H1 (cell line): ENCODE results near the gene C3orf85. TPM values are rescaled to one million over a fixed set of nuclear protein-coding genes. Genes with fewer than 3 reads are reported as not detected.

Source experiments
- CHD2 ChIP-seq: IDR thresholded peaks from 2 replicates; pipeline ENCODE4 v1.6.1; 2012; ENCODE audit warnings: low read length, improper control_type of control experiment
- NANOG ChIP-seq: IDR thresholded peaks from 2 replicates; pipeline ENCODE4 v1.6.1; 2011; ENCODE audit warnings: low read length, low read depth, mild to moderate bottlenecking, inconsistent platforms; ENCODE audit not compliant: insufficient read depth, poor library complexity, severe bottlenecking
- RBBP5 ChIP-seq: IDR thresholded peaks from 2 replicates; pipeline ENCODE4 v1.7.1; 2012; ENCODE audit warnings: low read depth, mild to moderate bottlenecking, inconsistent platforms, low read length, moderate library complexity, borderline replicate concordance
- TAF1 ChIP-seq: IDR thresholded peaks from 2 replicates; pipeline ENCODE4 v1.6.1; 2011; ENCODE audit warnings: mild to moderate bottlenecking, low read depth, low read length
- polyA plus RNA-seq, 7 experiments: library from polyadenylated mRNA; depleted of rRNA in 3 of 7; stranded (reverse) in 5 of 7; unstranded in 2 of 7; fragments of >200 nt in 5 of 7; fragments of 200-250 nt in 2 of 7; gene quantifications; 1 replicate in 5 of 7; 2 replicates in 1 of 7; 4 replicates in 1 of 7; pipeline versions ENCODE4 v1.2.1 to v1.2.3, GENCODE V29; 2011 to 2013; ENCODE audit warnings: missing spikeins in 2 of 7, mixed read lengths in 2 of 7
- total RNA-seq: library from RNA; stranded (reverse); fragmentation: NEBNext Ultra II Directional; extraction: Animal tissue kit (Norgen Biotek cat#: 25700); gene quantifications from 2 replicates; pipeline ENCODE4 v1.2.1, GENCODE V29; 2021

Gene C3orf85
- total and polyA plus RNA-seq, 2 of the 8 experiments (the other 6 are each of a cell fraction or from before 2014, with no cell fraction given), result not detected

DNA sequence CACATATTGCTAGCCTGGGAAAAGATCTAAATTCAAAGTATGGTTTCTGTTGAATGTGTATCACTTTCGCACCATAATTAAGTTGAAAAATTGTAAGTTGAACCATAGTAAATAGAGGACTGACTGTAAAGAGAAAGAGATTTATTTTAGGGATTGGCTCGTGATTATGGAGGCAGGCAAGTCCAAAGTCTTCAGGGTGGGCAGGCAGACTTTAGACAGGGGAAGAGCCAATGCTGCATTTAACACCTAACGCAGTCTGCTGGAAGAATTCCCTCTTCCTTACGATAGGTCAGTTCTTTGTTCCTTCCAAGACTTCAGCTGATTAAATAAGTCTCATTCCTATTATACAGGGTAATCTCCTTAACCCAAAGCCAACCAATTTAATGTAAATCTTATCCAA, 15.8 kb downstream of the C3orf85 start (continued):
- TF ChIP-seq NANOG, result no peak
- no peak for TF ChIP-seq TAF1
- no peak for TF ChIP-seq RBBP5
- no peak for TF ChIP-seq CHD2
